Suprapubic skin (tissue), 4 donors: ENCODE measurements around the gene BAIAP2. TPM values are rescaled to one million over a fixed set of nuclear protein-coding genes. Genes with fewer than 3 reads are reported as not detected.
"Not testable (repeated sequence)": the region's sequence is repeated elsewhere in the genome, so short reads cannot be mapped to it uniquely, and the experiment has no call there.

Source experiments
- DNase-seq, 2 donors: peaks; one replicate each; pipeline ENCODE4 v3.0.0-alpha.2; 2019; ENCODE audit warnings: low spot score in 2 of 2
- H3K27ac ChIP-seq: fragments of 200-600 bp; sonication (generic); one replicate; pipeline ENCODE4 v1.5.1; 2019
- H3K27me3 ChIP-seq: fragments of 200-600 bp; sonication (generic); one replicate; pipeline ENCODE4 v1.5.1; 2019
- H3K36me3 ChIP-seq: fragments of 200-600 bp; sonication (generic); one replicate; pipeline ENCODE4 v1.5.1; 2019
- H3K4me1 ChIP-seq: fragments of 200-600 bp; sonication (generic); one replicate; pipeline ENCODE4 v1.5.1; 2019
- H3K4me3 ChIP-seq: fragments of 200-600 bp; sonication (generic); one replicate; pipeline ENCODE4 v1.5.1; 2019; ENCODE audit warnings: mild to moderate bottlenecking
- H3K9me3 ChIP-seq: fragments of 200-600 bp; sonication (generic); one replicate; pipeline ENCODE4 v1.5.1; 2019
- EP300 ChIP-seq: sonication (generic); formaldehyde crosslinking; IDR thresholded peaks from one replicate; pipeline ENCODE4 v1.6.1; 2017; ENCODE audit warnings: antibody characterized with exemption
- POLR2A ChIP-seq, 2 donors: fragments of 450-650 bp; IDR thresholded peaks; one replicate each; pipeline ENCODE4 v1.6.1; 2017; ENCODE audit warnings: antibody characterized with exemption in 2 of 2, mild to moderate bottlenecking in 2 of 2, moderate library complexity in 2 of 2
- POLR2AphosphoS5 ChIP-seq, 3 donors: sonication (generic); formaldehyde crosslinking; IDR thresholded peaks; one replicate each; pipeline ENCODE4 v1.6.1; 2017; ENCODE audit warnings: antibody characterized with exemption in 3 of 3
- WGBS: methylation state at CpG from one replicate; pipeline ENCODE4 v1.1.5; 2018; 5-methylcytosine and 5-hydroxymethylcytosine counted together
- total RNA-seq, 4 donors: library from RNA; depleted of rRNA; stranded (reverse); fragments of >200 nt; gene quantifications; one replicate each; pipeline ENCODE4 v1.1.0, GENCODE V29; 2016
- TF ChIP-seq, protein P1 (sequence below), 2 donors: fragments of 200-600 bp in 1 of 2; fragments of 450-650 bp in 1 of 2; sonication (generic) in 1 of 2; IDR thresholded peaks; one replicate each; pipeline ENCODE4 v1.5.1; 2016 to 2019; ENCODE audit warnings: antibody characterized with exemption in 2 of 2, mild to moderate bottlenecking in 1 of 2, moderate library complexity in 1 of 2

BAIAP2 gene
- total RNA-seq, 4 donors from 2014 or later, result 214 to 283 (median 260) TPM

DNA sequence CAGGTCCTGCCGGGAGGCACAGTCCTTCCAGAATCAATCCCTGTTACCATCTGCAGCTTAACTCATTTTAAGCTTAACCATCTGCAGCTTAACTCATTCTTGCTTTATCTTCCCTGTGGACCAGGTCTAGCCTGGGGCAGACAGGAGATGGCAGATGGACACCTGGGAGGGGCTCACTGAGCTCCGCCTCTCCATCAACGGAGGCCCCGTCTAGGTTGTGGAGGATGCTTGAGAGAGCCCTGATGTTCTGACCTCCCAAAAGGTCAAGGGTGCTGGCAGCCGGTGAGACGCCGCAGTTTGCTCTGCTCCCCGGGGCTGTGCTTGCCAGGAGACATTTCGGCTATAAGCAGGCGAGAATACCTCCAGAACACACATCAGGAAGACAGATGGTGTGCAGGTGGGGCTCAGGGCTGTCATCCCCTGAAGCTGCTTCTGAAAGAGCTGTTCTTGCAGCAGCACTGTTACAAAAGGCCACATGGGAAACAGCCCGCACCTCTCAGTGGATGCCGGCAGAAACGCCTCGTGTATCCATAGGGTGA is 41.3 kb downstream of the BAIAP2 start:
- TF ChIP-seq, protein P1, sequence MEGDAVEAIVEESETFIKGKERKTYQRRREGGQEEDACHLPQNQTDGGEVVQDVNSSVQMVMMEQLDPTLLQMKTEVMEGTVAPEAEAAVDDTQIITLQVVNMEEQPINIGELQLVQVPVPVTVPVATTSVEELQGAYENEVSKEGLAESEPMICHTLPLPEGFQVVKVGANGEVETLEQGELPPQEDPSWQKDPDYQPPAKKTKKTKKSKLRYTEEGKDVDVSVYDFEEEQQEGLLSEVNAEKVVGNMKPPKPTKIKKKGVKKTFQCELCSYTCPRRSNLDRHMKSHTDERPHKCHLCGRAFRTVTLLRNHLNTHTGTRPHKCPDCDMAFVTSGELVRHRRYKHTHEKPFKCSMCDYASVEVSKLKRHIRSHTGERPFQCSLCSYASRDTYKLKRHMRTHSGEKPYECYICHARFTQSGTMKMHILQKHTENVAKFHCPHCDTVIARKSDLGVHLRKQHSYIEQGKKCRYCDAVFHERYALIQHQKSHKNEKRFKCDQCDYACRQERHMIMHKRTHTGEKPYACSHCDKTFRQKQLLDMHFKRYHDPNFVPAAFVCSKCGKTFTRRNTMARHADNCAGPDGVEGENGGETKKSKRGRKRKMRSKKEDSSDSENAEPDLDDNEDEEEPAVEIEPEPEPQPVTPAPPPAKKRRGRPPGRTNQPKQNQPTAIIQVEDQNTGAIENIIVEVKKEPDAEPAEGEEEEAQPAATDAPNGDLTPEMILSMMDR (IDR thresholded peaks at IDR 0.05), result no peak
- TF ChIP-seq POLR2AphosphoS5 (IDR thresholded peaks at IDR 0.05) (no peak), POLR2A (IDR thresholded peaks at IDR 0.05) (no peak), EP300 (no peak)
- H3K4me1 ChIP-seq, result peaks cover 45% of the 10 kb centered on the region
- WGBS, result 88% methylated on average over 10 of the region's 14 CpGs
- peaks cover 34% of the 10 kb centered on the region for H3K36me3 ChIP-seq
- H3K4me3 ChIP-seq, result no peak overlapping the region
- H3K9me3 ChIP-seq, result no peaks in the 10 kb centered on the region
- no peak for DNase-seq
- H3K27ac ChIP-seq, result no peak overlapping the region
- H3K27me3 ChIP-seq, result no peaks in the 10 kb centered on the region

DNA sequence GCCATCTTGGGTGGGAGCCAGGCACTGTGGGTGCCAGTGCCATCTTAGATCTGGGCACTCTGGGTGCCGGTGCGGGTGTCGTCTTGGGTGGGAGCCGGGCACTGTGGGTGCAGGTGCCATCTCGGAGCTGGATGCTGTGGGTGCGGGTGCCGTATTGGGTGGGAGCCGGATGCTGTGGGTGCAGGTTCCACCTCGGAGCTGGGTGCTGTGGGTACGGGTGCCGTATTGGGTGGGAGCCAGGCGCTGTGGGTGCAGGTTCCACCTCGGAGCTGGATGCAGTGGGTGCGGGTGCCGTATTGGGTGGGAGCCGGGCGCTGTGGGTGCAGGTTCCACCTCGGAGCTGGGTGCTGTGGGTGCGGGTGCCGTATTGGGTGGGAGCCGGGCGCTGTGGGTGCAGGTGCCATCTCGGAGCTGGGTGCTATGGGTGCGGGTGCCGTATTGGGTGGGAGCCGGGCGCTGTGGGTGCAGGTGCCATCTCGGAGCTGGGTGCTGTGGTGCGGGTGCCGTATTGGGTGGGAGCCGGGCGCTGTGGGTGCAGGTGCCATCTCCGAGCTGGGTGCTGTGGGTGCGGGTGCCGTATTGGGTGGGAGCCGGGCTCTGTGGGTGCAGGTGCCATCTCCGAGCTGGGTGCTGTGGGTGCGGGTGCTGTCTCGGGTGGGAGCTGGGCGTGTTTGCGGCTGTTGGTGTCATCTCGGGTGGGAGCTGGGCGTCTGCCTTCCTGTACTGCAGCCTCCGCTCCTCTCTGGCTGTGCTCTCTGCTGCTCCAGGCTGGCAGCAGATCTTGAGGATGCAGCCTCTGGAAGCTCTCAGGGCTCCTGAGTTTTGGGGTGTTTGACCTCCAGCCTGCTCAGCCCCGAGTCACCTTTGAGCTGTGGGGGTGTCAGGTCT is 43.3 kb downstream of the BAIAP2 start:
- peaks cover 15% of the 10 kb centered on the region for H3K36me3 ChIP-seq
- WGBS, result 89% methylated on average over 33 of the region's 45 CpGs

DNA sequence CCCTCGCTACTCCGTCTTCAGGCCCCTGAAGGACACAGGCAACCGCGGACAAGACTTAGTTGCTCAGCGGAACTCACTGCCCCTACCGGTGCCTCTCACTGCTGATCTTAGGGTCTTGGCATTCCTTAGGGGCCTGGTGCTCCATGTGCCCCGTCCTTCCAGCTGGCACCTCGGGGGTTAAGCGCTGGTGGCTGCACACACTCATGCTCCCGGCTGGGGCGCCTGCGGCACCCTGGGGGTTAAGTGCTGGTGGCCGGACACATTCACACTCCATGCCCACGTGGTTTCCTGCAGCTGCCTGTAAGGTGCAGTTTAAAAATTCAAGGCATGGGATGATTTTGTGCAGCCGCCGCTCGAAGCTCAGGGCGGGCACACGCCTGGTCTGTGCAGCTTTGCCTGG is 45.1 kb downstream of the BAIAP2 start:
- WGBS, result 64% methylated on average over 12 of the region's 19 CpGs
- TF ChIP-seq POLR2A (IDR thresholded peaks at IDR 0.05) (no peak), EP300 (no peak), POLR2AphosphoS5 (IDR thresholded peaks at IDR 0.05) (no peak)
- TF ChIP-seq, protein P1 (IDR thresholded peaks at IDR 0.05), result no peak
- no peak overlapping the region for H3K27ac ChIP-seq
- peaks cover 28% of the 10 kb centered on the region for H3K36me3 ChIP-seq
- H3K27me3 ChIP-seq, result no peaks in the 10 kb centered on the region
- H3K4me3 ChIP-seq, result no peak overlapping the region
- H3K4me1 ChIP-seq, result peaks cover 59% of the 10 kb centered on the region
- H3K9me3 ChIP-seq, result no peaks in the 10 kb centered on the region
- no peak for DNase-seq

More for the DNA sequence above, 43.3 kb downstream of the BAIAP2 start:
- not testable (repeated sequence) for H3K27ac ChIP-seq, H3K27me3 ChIP-seq, H3K4me3 ChIP-seq, H3K9me3 ChIP-seq, DNase-seq
- peaks cover 52% of the 10 kb centered on the region for H3K4me1 ChIP-seq

DNA sequence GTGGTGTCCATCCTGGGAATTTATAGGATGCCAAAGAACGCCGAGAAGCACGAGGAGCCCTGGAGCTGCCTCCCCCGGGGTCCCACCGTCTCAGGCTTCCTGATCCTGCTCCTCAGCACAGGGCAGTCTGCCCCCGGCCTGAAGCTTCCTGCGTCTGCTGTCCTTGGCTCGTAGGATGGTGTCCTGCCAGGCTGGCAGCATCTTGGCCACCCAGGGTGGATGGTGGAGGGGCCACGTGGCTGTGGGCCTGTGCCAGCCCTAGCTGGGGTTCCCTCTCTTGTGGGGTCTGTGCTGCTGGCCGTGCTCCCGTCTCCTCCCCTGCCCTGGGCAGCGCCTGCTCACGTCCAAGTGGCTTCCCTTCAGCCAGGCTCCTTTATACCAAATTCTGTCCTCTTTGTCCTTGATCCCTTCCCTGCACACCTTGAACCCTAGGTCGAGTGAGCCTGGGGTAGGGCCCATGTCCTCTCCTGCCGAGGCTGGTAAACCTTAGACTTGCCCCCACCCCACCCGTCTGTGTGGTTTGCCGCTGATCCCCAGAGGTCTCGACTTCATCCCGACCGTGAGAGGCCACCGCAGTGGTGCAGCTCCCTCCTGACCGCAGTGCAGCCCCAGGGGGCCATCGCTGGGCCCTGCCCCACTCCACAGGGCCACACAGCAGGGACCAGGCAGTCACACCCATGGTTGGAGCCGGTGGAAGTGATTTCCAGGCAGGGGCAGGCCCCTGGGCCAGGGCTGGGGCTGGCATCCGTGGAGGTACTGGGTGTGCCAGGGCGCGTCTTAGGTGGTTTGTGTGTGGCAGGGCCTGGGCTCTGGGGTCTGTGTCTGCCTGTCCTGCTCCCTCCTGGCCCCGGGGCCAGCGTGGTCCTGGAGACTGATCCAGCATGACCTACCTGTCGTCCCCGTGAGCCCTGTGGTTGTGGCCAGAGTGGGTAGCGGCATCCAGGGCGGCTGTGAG is 46.5 kb downstream of the BAIAP2 start:
- WGBS, result 69% methylated on average over 14 of the region's 33 CpGs
- Histone ChIP-seq H3K4me1 (peaks cover 62% of the 10 kb centered on the region), H3K4me3 (no peak overlapping the region), H3K27ac (peak overlapping the region; percentile 71), H3K36me3 (peaks cover 39% of the 10 kb centered on the region), H3K27me3 (no peaks in the 10 kb centered on the region), H3K9me3 (no peaks in the 10 kb centered on the region)
- no peak for TF ChIP-seq POLR2A (IDR thresholded peaks at IDR 0.05)
- no peak for TF ChIP-seq EP300
- TF ChIP-seq, protein P1 (IDR thresholded peaks at IDR 0.05), result no peak
- TF ChIP-seq POLR2AphosphoS5 (IDR thresholded peaks at IDR 0.05), result no peak
- no peak for DNase-seq

DNA sequence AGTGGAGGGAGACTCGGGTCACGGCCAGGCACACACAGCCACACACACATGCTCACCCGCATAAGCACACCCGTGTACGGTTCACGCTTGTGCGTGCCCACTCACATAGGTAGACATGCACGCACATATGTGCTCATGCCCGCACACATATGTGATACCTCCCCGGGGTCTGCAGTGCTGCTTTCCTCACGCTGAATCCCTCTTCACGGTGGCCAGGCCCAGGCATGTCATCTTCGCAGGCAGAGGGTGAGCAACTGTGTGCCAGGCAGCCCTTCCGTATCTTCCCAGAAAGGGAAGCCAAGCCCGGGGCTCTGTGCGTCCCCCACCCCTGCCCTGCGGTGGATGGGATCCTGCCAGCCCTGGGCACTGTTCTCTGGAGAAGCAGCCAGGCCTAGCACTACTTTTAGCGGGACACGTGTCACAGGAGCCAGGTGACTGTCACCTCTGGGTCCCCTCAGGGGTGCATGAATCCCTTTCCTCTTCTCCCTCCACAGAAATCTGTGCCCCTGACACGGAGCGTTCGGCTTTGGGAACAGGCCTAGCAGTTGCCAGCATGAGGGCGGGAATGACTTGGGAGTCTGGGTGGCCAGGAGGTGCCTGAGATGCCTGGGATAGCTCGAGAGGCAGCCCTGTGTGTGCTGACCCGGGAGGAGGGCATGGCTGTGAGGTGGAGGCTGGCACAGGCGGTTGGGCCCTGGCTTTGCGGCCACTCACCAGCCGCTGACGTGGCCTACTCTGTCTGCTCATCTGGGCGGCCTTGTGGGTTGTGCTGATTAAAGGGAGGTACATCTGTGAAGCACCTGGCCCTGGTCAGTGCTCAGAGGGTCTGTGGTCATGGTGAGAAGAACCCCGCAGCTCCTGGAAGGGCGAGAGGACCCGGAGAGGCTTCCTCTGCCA is 47.5 kb downstream of the BAIAP2 start:
- TF ChIP-seq EP300, result no peak
- TF ChIP-seq, protein P1 (IDR thresholded peaks at IDR 0.05), result no peak
- TF ChIP-seq POLR2A (IDR thresholded peaks at IDR 0.05), result no peak
- TF ChIP-seq POLR2AphosphoS5 (IDR thresholded peaks at IDR 0.05), result no peak
- H3K36me3 ChIP-seq, result peaks cover 47% of the 10 kb centered on the region
- H3K9me3 ChIP-seq, result no peaks in the 10 kb centered on the region
- H3K27me3 ChIP-seq, result no peaks in the 10 kb centered on the region
- peaks cover 71% of the 10 kb centered on the region for H3K4me1 ChIP-seq
- H3K4me3 ChIP-seq, result no peak overlapping the region
- peak overlapping the region; percentile 71 for H3K27ac ChIP-seq
- no peak for DNase-seq
- 63% methylated on average over 11 of the region's 33 CpGs for WGBS
